CD4-positive, alpha-beta T cell treated with Interleukin-1 beta for 1 hour (primary cell): ENCODE results near the gene CSGALNACT2.

Source experiments
- DNase-seq, 2 donors: peaks; one replicate each; pipeline ENCODE4 v3.0.0-alpha.2; 2020 to 2022

CSGALNACT2 gene

DNA sequence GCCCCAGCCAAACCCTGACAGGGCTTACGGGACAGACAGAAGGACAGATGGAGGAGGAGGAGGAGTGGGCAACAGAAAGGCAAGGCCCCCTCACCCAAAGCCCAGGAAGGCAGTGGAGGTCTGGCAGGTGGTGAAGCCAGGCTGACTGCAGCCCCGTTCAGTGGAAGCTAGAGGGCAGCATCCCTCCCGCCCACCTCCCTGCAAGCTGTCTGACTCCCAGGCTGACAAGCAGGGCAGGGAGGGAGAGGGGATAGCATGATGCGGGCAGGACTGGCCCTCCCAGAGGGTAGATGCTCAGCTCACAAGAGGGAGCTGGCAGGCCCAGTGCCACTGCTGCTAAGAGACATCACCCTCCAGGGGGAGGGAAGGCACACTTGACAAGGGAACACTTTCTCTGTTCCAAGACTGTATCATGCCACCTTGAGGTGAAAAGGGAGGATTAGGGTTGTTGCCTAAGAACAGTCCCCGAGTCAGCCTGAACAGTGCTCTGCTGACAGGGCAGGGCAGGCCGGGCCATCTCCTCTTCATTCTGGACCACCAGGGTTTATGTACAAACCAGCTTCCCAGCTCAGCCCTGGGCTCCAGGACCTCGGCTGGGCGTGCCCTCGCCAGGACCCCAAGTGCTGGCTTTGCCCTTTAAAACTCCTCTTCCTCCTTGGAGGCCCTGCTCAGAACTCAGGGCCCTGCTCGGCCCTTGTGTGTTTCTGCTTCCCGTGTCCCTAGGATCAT is 66.9 kb downstream of the CSGALNACT2 start:
- DNase-seq: peak; percentile 50 to 60

- DNase-seq: no peak
Measured at GRCh38 chr10:43205681-43206390, 67.6 kb downstream of the CSGALNACT2 start.

GRCh38 chr10:43206391-43207235 is 68.4 kb downstream of the CSGALNACT2 start:
- peak in 1 of 2 donors; percentile 0 for DNase-seq

DNA sequence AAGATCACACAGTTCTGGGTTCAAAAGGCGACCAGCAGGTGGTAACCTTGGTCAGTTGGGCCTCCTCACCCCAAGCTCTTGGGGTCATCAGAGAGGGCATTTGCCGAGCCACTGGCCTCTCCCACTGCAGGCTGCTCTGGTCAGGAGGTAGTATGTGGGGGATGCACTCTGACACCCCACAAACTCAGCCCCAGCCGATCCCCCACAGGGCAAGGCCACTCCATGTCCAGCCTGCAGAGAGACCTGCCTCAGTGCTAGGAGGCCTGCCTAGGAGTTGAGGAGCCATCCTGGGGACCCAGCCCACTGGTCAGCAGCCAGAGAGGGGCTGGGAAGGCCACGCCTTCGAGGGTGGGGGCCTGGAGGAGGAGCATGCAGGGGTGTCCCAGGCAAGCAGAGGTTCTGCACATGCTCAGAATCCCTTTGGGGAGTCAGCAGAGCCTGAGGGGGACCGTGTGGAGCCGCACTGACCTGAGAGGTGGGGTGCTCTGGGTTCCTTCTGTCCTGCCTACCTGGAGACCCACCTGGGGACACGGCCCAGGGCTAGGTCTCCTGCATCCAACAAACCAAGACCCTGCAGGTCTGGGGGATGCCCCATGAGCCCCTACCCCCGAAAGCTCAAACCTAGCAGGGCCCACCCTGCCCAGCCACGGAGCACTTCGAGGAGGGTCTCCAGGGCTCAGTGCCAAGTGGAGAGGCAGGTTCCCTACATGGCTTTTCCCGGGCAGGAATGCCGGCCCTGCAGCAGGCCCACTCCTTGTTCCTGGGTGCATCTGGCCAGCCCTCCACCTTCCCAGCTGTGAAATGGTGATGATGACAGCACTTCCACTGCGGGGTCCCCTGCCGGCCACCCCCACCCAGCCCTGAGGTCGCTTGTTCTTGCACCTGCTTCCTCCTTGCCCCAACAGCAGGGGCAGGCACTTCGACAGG is 70.2 kb downstream of the CSGALNACT2 start:
- peak in 1 of 2 donors; percentile 0 for DNase-seq

DNA sequence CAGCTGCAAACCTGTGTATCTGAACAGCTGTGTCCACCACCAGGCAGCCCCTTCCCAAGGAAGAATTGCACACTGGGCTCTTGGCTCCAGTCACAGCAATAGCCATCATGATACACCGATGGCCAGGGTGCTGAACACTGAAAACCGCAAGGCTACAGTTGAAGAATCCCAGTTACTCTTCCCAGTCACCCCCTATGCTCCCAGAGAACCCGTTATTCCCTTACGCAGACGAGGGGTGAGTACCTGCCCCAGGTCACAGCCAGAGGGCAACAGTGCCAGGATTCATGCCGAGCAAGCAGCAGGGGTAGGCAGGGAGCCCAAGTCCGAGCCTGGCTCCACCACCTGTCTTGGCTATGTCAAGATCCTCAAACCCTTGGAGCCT is 70.8 kb downstream of the CSGALNACT2 start:
- no peak for DNase-seq

DNA sequence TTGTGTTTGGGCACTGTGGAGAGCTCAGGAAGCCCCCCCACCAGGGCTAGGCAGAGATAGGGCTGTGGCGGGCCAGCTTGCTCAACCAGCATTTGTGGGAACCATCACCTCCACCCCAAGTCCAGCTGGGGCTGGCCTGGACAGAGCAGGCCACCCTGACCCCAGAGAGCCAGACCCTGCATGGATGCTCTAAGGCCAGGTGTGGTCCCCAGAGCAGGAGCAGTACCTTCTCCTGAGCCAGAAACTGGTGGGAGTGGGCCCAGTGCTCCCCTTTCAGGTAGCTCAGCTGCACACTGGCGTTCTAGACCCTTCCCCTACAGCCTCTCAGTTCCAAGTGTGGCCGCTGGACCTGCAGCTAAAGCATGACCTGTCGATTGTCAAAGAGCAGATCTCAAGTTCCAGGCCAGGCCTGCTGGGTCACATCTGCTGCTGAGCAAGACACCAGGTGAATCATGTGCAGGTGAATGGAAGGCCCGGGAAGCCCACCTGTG is 71.5 kb downstream of the CSGALNACT2 start:
- DNase-seq: no peak

DNA sequence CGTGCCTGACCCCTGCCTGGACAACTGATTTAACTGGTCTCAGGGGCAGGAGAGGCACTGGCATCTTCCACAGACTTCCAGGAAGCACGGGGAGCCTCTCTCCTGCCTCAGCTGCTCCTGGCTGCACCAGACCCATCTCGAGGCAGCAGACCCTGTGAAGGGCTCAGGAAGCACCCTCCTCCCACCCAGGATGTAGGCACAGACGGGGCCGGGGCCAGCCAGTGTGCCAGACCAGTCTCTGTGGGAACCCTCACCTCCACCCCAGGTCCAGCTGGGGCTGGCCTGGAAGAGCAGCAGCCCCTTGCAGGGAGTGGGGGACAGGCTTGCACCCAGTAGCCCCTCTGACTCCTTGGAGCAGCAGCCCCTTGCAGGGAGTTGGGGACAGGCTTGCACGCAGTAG is 72.3 kb downstream of the CSGALNACT2 start:
- no peak for DNase-seq

- no peak for DNase-seq
Measured at GRCh38 chr10:43211030-43211429, 72.8 kb downstream of the CSGALNACT2 start.

- no peak for DNase-seq
Measured at GRCh38 chr10:43211431-43212042, 73.3 kb downstream of the CSGALNACT2 start.

- no peak for DNase-seq
Measured at GRCh38 chr10:43212043-43212721, 73.9 kb downstream of the CSGALNACT2 start.

DNA sequence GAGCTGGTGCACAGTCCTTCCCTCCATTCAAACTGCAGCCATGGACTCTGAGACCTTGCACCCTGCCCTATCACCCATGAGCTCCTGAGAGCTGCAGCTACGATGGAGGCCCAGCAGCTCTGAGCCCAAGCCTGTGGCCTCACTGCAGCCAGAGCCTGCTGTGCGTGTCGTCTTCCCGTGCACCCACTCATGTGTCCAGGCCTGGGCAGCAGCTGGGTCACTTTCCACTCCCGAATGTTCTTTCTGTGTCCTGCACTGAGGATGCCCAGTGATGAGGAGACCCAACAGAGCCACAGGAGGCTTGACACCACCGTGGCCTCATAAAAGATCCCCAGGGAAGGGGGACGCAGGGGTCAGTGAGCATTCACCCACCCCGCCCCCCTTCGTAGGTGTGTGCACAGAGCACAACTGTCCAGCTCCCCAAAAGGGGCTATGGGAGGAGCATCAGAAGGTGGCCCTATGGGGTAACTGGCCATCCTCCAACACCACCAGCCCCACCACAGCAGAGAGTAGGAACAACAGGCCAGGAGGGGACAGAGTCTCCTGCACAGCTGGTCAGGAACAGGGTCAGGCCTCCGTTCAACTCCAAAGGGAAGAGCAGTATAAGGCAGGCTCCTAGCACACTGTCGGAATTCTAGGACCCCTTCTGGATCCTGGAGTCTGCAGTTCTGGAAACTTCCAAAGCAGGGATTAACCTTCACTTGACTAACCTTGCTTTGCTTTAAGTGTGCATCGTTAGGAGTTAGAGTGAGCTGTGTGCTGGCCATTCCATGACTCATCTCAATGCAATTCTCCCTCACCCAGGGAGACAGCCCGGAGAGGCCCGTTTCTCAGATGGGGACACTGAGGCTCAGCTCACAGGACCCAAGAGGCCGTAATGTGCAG is 76.1 kb downstream of the CSGALNACT2 start:
- DNase-seq: no peak

GRCh38 chr10:43214956-43215561 is 76.8 kb downstream of the CSGALNACT2 start:
- DNase-seq: no peak

DNA sequence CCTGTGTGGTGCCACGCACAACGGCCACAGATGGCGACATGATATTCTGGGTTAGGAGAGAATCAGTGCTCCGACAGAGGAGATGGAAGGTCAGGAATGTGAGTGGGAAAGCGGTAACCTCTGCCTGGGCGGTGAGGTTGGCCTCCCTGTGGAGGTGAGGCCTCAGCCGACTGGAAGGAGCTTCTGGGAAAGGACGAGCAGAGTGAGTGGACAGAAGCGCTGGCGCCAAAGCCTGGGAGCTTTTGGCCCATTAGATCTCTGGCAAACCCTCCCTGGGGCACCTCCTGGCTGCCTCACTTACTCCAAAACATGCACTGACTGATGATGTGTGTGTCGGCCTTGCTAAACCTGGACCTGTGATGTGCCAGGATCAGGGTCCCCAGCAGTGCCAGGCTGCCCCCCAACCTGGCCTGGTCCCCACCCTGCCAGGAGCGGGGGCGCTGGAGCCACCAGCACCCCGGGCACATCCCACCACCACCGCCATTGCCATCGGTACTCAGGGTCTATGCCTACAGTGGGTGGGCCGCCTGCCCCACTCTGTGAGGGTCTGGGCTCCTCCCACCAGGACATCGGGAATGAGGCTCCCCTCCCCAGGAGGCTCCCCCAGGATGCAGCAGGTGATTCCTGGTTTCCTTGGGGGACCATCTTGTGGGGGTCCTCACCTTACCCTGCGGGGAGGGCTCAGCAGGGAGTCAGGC is 77.7 kb downstream of the CSGALNACT2 start:
- no peak for DNase-seq

- no peak for DNase-seq
Measured at GRCh38 chr10:43216931-43217562, 78.8 kb downstream of the CSGALNACT2 start.

GRCh38 chr10:43217563-43218205 is 79.4 kb downstream of the CSGALNACT2 start:
- DNase-seq: no peak

- no peak for DNase-seq
Measured at GRCh38 chr10:43218206-43218950, 80.1 kb downstream of the CSGALNACT2 start.
